ENCODE measurements around the gene NOS2.
"Not testable (repeated sequence)": the region's sequence is repeated elsewhere in the genome, so short reads cannot be mapped to it uniquely, and the experiment has no call there.

Gene NOS2

DNA sequence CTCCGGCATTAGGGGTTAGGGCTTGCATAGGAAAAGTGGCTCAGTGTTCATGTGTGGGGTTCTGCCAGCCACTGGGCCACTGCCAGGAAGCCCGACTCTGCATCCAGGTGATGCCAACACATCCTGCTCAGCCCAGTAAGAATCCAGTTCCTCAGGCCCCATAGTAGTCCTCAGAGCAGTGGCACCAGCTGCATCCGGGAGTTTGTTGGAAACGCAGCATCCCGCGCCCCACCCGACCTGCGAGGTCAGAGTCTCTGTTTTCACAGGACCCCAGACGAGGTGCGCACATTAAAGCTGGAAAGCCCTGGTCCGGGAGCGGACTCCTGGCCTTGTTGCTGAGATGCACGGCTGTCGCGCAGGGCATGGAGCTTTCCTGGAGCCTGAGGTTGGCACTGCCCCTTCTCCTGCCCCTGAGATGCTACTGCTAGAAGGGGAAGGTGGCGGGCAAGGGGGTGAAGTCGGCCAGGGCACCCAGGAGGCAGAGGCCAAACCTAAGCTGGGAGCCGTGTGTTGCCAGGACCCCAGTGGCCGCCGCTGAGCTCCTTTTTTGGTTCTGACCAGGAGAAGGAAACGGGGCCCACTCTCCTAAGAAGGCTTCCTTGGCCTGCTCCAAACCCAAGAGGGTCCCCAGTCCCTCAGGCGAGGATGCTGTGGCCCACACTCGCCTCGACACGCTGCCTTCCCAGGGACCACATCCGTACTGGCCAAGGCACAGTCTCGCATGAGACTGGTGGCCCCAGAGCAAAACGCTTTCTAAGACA, 44.4 kb downstream of the NOS2 start:
- no peak for DNase-seq (ENCODE audit: low read depth, low spot score)

DNA sequence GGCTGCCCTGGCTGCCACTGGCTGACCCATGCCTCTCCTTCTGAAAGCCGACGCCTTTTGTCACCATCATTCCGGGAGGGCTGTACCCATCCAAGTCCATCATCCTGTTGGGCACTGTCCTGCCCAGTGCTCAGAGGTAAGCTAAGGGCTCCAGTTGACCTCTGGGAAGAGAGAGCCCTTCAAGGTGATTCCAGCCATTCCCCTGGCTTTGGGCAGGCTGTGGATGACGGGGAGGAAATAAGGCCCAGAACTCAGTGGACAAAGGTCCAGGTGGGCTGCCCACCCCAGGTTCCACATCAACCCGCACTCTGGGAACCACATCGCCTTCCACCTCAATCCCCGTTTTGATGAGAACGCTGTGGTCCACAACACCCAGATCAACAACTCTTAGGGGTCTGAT, 45.8 kb downstream of the NOS2 start:
- DNase-seq (ENCODE audit: low read depth, low spot score) = no peak

DNA sequence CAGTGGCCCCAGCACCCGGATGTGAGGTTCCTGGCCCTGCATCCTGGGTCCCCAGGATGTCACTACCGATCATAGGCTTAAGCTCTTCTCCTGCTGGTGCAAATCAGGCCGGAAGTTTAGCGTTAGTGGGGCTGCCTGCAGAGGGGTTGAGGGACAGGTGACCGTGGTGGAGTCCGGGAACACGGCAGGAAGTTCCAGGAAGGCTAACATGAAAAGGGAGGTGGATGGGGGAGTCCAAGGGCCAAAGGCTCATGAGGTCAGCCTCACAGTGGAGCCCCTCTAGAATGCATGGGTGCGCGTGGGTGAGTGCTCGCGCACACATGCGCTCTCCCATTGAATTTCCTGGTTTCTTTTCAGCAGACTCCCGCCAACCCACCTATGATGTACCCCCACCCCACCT, 46.6 kb downstream of the NOS2 start:
- DNase-seq (ENCODE audit: low read depth, low spot score) = not testable (repeated sequence)

DNA sequence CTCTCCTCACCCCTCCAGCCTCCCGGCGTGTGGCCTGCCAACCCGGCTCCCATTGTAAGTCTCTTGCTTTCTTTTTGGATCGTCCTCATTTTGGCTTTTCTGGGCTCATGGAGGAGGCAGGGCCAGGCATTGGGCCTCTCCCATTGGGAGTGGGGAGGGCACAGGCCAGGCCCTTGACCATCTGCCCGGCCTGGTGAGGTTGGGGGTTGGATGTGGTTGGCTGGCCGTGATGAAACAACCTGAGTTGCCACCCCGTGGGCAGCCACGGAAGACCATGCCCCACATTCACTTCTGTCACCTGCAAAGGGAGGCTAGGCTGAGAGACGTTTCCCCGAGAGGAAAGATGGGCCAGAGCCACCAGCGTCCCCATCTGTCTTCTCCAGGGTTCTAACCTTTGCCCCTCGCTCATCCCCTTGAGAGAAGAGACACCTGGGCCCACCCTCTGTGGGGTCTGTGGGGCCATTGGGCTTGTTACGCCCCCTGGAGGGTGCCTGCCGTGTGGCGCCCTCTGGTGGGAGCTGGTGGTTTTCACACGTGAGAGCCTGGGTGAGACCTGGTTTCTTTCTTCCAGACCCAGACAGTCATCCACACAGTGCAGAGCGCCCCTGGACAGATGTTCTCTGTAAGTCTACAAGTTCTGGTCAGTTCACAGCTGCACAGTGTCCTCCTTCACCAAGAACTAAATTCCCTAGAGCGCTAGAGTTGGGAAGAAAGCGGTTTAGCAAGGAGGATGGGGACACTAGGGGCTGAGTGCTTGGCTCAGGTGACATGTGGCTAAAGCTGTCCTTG, 47.3 kb downstream of the NOS2 start:
- DNase-seq (ENCODE audit: low read depth, low spot score) = not testable (repeated sequence)

DNA sequence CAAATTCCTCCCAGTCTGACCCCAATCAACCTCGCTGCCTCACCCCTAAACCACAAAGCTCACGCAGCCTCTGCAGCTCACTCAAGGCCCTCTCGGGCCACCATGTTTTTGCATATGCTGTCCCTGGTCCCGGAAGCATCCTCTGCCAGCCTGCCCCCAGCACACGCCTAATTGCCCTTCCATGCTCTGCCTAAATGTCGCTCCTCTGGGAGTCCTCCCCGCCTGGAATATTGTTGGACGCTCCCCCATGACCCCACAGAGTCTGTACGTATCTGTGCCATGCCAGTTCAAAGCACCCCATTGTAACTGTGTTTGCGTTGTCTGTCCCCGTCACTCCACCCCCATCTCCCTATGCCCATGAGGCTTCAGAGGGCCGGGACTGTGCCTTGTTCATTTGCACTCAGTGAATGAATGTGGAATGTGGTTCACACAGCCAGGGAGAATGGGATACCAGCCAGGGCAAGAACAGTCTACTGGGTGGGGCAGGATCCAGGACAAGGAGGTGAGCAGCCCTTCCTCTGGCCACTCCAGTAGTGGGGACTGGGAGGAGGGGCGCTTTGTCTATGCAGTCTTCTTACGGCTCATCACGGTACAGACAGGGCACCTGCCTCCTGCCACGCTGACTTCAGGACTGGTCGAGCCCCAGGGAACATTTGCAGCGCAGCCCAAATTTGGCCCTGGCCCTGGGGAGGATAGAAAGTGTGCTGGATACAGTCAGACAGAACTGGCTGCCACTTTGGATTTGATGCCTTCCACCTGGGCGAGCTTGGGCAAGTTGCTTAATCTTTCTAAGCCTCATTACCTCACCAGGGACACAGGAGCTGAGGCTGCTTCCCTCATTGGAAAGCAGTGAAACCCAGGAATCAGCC, 48.5 kb downstream of the NOS2 start:
- DNase-seq (ENCODE audit: low read depth, low spot score) = no peak

DNA sequence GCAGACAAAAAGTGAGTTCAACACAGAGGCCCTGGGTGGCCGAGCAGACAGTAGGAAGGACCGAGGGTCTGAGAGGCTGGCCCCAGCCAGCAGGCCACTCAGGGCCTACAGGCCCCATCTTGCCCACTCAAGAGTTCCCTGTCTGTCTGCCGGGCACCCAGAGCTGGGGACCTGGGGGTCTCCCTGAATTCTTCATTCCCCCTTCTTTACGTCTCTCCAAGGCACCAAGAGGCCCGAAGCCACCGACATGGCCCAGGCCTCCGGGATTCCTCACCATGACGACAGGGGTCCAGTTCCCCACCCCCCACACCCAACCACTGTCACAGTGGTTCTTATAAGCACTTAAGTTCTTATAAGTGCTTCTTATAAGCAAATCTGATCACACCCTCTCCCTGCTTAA, 49.2 kb downstream of the NOS2 start:
- DNase-seq (ENCODE audit: low read depth, low spot score) = no peak

DNA sequence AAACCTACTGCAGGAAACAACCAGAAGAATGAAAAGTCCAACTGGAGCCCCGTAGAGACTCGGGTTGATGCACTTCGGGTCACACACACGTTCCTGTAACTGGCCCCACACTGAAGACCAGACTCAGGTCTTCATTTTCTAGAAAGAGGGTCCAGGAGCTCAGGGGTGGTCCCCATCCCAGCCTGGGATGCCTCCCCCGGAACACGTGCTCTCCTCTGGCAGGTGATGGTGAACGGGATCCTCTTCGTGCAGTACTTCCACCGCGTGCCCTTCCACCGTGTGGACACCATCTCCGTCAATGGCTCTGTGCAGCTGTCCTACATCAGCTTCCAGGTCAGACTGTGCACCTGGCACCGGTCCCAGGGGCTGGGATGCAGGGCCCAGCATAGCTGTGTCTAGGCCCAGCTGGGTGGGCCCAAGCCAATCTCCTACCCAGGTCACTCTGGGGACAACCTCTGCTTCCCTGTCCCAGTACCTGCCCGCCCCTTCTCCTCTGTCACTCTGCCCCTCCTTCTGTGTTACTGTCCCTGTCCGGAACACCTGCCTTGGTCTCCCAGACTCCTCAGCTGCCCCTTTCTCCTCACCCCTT, 50.7 kb downstream of the NOS2 start:
- not testable (repeated sequence) for DNase-seq (ENCODE audit: low read depth, low spot score)

DNA sequence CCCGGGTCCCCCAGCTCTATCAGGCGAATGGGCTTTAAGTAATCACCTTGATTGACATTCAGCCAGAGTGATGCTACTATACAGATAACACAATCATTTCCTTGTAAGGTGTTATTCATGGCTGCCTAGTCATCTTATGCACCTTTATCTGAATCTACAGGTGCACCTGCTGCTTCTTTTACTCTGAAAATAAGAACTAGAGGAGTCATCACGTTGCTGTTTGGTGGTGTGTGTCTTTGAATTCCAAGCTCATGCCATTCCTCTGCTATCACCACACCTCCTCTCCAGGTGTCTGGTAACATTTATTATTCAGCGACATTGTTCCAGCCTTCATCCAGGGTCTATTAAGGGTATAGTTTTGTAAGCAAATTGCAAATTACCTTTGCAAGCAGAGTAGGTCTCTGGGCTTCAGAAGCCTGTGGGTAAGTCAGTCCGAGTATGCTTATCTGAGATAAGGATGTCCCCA, 51.9 kb downstream of the NOS2 start:
- DNase-seq (ENCODE audit: low read depth, low spot score) = no peak

DNA sequence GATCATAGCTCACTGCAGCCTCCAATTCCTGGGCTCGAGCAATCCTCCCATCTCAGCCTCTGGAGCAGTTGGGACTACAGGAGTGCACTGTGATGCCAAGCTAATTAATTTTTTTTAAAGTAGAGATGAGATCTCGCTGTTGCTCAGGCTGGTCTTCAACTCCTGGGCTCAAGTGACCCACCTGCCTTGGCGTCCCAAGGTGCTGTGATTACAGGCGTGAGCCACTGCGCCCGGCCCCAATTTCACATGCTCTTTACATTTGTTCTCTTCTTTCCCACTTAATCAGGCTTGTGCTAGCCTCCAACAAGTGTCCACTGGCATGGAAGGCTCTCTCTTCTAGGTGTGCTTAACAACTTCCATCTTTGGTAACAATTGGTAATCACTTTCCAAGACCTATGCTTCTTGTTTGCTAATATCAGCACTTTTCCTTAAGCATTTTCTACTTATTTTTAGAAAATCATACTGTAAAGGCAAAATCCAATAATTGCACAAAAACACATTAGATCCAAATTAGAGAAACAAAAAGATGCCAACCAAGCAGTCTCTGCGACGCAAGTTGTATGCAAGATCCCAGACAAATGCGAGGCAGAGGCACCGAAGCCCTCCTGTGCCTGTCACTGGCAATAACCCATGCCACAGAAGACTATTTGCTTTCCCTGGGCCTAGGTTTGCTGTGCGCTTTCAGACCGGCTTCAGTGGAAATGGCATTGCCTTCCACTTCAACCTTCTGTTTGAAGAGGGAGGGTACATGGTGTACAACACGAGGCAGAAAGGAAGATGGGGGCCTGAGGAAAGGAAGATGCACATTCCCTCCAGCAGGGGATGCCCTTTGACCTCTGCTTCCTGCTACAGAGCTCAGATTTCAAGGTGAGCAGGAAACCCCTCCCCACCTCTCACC, 52.6 kb downstream of the NOS2 start:
- no peak for DNase-seq (ENCODE audit: low read depth, low spot score)

DNA sequence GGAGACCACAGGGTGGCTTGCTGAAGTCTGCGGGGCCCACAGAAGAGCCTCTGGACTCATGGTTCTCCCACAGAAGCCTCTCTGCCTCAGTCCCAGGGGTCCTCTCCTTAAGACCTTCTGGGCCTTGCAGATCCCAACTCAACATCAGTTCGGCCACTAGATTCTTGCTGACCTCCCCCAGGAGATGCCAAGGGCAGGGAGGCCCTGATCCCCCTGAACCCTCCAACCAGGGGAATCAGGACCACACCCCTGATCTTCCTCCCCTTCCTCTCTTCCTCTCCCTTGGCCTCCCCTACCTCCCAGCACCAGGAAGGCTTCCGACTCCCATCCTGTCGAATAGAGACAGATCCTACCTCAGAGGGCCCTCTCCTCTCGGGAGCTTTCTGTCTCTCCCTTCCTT, 53.4 kb downstream of the NOS2 start:
- no peak for DNase-seq (ENCODE audit: low read depth, low spot score)

DNA sequence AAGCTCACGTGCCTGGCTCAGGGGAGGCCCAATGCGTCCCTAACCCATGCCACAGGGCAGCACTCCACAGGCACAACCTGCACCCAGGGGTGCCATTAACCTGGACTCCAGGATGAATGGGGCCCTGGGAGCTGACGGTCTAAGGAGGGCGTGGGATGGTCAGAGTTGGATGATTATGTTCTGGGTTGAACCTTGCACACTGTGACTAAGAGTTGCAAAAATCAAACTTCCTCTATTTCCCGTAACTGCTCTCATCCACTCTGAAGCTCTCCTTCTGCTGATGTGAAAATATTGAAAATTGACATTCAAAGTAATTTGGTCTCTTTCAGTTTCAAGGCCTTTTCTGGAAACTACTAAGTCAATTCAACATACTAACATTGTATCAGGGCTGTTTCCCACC, 54.0 kb downstream of the NOS2 start:
- DNase-seq (ENCODE audit: low read depth, low spot score) = not testable (repeated sequence)

DNA sequence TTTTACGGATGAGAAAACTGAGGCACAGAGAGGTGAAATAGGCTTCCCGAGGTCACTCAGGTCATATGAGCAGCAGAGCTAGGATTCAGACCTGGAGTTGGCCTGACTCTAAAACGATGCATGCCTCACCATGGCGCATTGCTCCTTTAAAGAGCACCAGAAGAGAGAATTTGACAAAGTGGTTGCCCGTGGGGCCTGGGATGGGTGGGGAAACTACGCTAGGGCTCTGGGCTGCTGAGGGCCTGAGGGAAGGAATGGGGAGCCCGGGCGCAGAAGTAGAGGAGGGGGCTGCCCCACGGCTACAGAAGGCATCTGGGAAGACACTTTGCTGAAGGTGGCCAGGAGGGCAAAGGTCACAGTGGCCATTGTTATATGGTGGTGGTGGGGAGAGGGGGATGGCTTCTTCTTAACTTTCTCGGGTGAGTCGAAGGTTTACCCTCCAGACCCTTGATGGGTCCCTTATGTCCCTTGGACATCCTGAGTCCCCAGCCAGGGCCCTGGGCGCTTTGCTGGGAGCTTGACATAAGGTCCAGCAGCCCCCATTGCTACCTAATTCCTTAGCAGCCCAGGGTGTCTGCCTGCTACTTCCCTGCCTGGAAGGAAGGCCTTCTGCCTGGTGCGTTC, 55.0 kb downstream of the NOS2 start:
- DNase-seq (ENCODE audit: low read depth, low spot score) = not testable (repeated sequence)

DNA sequence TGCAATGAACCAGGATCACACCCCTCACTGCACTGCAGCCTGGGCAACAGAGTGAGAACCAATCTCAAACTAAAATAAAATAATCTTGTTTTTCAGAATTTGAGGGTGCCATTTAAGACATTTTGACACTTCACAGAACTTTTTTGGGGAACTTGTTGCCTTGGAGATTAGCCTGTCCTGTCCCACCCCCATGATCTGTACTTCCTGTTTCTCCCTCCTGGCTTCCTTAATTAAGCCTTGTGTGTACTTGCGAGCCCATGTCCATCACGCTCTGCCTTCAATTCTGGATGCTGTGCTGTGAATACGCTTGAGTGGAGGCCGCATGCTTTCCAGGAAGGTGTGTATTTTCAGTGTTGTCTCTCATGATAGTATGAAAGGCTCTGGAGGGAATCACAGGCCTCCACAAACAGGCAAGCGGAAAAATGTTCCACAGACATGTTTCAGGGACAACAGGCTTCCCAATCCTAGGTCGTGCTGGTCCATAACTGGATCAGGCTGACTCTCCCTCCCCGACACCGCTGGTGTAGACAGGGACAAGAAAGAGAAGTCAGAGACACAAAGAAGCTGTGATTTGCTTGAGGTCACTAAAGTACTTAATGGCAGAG, 56.9 kb downstream of the NOS2 start:
- DNase-seq (ENCODE audit: low read depth, low spot score) = no peak

DNA sequence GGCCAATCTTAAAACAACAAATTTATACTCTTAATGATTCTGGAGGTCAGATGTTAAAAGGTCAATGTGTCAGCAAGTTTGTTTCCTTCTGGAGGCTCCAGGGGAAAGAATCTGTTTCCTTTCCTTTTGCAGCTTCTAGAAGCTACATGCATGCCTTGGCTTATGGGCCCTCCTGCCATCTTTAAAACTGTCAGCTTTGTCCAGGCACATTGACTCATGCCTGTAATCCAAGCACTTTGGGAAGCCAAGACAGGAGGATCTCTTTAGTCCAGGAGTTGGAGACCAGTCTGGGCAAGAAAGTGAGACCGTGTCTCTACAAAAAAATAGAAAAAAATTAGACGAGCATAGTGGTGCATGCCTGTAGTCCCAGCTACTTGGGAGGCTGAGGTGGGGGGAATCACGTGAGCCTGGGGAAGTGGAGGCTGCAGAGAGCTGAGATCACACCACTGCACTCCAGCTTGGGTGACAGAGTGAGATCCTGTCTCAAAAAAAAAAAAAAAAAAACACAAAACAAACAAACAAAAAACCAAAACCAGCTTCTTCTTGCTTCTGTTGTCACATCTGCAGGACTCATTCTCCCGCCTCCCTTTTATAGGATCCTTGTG, 58.3 kb downstream of the NOS2 start:
- DNase-seq (ENCODE audit: low read depth, low spot score) = no peak

DNA sequence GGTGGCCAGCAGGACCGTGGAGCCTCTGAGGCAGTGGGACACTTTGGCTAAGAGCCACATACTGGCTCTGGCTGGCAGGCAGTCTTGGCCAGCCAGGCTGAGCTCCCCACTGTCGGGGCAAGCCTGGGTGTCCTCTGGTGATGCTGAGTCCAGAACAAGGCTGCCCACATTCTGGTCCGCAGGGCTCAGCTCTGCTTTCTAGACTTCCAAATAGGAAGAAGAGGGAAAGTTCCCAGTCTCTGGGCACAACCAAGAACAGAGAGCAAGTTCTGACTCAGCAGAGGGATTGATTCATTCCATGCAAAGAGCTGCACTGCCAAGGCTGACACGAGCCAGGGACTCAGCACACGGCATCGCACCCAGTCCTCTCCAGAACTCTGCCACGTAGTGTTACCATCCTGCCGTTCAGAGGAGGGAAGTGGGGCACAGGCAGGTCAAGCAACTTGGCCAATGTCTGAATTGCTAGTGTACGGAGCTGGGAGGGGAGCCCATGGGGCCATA, 58.9 kb downstream of the NOS2 start:
- DNase-seq (ENCODE audit: low read depth, low spot score) = no peak

DNA sequence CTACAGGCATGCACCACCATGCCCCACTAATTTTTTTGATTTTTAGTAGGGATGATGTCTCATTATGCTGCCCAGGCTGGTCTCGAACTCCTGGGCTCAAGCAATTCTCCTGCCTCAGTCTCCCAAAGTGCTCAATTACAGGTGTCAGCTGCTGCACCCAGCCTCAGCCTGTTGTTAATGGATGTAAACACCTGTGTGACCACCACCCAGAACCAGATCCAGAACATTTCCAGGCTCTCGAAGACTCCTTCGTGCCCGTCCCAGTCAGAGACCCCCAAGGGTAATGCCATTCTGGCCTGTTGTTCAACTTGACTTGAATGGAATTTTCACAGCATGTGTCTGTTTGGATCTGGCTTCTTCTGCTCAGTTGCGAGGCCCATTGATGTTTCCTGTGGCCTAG, 59.8 kb downstream of the NOS2 start:
- not testable (repeated sequence) for DNase-seq (ENCODE audit: low read depth, low spot score)

DNA sequence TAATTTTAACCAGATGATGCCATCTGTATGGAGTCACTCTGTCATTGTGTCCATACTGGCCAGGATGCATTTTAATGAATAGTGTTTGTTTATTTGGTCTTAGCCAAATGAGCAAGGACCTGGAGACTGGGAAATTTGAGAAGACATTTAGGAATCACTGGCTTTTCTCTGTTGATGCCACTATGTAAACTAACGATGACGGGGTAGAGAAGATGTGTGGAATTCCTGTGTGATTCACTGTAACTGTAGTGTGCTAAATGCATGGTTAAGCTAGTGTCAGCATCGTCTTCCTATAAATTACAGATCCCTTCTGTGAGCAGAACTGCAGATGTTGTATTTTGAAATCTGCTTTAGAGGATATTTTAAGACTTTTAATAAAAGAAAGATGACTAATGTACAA, 66.6 kb downstream of the NOS2 start:
- DNase-seq (ENCODE audit: low read depth, low spot score) = no peak

DNA sequence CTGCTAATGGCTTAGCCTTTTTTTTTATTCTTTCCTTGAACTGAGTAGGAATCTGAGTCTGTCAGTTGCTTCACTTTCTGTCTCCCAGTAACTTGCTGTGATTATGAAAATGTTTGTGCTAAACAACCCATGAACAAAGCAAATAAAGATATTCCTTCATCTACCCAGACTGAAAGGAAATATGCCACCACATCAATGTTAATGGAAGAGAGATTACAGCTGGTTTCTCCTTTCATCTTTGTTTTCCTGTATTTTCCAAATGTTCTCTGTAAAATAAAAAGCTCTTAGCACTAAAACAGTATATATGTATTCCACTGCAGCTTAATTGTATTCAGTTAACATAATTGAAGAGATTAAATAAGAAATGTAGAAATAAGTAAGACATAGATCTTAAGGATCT, 67.6 kb downstream of the NOS2 start:
- not testable (repeated sequence) for DNase-seq (ENCODE audit: low read depth, low spot score)

DNA sequence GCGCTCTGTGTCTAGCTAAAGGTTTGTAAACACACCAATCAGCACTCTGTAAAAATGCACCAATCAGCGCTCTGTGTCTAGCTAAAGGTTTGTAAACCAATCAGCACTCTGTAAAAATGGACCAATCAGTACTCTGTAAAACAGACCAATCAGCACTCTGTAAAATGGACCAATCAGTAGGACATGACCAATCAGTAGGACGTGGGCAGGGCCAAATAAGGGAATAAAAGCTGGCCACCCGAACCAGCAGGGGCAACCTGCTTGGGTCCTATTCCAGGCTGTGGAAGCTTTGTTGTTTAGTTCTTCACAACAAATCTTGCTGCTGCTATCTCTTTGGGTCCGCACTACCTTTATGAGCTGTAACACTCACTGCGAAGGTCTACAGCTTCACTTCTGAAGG, 74.3 kb downstream of the NOS2 start:
- DNase-seq (ENCODE audit: low read depth, low spot score) = not testable (repeated sequence)

All from smooth muscle cell of the brain vasculature (primary cell).